LoVo (cell line): Measurements from ENCODE around the gene DDX6.
"Not testable (repeated sequence)": the region's sequence is repeated elsewhere in the genome, so short reads cannot be mapped to it uniquely, and the experiment has no call there.

Source experiments
- DNase-seq: peaks from one replicate; pipeline ENCODE4 v3.0.0-alpha.2; 2016; ENCODE audit warnings: low spot score

DDX6 gene

GRCh38 chr11:118791961-118792569 lies 1.1 kb upstream of the DDX6 start:
- no peak for DNase-seq

DNA sequence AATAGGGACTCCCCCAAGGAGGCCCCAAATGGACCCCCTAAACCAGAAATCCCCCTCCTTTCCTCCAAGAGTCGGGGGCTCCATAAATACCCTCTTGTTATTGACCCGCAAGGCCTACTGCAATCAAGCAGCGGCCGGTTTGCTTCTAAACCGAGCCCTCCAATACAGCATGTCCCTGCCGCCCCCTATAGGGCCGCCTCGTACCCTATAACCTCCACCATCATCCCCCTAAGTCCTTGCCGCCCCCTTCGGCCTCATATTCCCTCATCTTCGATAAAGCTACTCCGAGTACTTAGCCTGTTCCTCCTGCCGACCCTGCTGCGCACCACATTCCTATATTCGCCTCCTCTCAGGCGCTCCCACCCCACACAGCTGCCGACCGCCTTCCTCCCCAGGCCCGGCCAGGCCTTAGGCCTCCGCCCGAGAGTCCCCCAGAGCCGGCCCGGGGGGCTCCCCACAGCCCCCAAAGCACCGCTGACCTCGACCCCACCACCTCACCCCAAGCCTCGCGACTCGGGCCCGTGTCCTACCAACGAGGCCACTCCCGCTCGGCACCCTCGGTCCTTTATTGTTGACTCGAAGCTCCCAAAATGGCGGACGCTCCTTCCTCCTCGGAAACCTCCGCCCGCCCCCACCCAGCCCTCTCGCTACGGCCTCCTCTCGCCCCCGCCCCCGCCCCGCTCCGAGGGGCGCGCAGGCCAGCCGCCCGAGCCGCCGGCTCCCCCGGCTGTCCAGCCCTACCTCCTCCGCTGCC lies 430 bp downstream of the DDX6 start:
- DNase-seq: peak; percentile 28

DNA sequence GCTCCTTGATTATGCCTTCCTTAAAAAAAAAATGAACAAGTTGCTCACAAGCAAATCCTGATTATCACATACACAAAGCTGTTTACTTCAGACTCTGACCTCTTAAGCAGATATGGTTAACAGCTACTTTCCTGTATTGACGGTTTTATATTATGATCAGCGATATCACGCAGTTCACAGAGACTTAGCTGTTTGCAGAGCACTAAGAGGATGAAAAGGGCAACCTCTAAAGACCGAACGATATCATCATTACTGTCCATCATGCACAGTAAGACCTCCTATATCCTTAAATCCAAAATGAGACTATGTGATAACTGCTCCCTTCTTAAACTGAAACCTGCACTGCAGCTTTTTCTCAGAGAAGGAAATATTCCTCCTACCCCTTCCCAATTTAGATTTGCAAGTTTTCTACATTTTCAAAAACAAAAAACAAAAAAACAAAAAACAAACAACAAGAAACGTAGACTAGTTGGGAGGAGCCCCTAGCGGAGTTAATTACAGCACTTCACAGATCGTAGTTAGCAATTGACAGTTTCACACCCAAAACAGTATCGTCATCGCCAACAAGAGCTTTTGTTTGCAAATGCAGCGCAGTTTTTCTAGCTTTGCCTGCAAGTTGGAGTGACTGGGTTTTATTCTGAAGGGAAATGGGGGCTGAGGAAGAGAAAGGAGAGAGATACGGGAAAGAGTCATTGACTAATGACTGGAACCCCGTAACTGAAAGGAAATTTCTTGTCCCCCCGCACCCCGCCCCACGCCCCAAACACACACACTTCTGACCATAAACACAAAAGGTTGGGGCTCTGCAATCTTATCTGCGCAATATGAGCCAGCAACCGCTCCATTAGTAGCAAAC lies 1.2 kb downstream of the DDX6 start:
- DNase-seq: no peak

GRCh38 chr11:118786657-118787056 lies 4.3 kb downstream of the DDX6 start:
- DNase-seq: no peak

GRCh38 chr11:118785362-118785761 lies 5.6 kb downstream of the DDX6 start:
- DNase-seq: peak; percentile 14

DNA sequence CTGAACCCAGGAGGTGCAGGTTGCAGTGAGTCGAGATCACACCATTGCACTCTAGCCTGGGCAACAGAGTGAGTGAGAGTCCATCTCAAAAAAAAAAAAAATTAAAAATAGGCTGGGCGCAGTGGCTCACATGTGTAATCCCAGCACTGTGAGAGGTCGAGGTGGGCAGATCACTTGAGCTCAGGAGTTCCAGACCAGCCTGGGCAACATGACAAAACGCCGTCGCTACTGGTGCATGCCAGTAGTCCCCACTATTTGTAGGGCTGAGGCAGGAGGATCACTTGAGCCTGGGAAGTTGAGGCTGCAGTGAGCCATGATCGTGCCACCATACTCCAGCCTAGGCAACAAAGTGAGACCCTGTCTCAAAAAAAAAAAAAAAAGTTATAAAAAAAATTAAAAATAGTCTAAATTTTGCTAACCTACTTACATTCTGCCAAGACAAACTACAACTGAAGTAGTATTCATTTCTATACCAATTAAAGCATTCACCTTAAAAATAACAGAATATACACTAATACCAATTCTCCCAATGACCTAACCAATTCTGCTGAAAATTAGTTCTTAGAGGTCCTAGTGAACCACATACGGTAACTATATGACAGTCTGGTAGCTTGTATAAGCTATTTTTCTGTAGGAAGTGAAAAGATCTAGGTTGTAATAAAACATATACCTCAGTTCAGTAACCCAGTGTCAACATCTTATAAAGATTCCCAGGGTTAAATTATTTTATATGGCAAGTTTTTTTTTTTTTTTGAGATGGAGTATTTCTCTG lies 7.1 kb downstream of the DDX6 start:
- DNase-seq: no peak

DNA sequence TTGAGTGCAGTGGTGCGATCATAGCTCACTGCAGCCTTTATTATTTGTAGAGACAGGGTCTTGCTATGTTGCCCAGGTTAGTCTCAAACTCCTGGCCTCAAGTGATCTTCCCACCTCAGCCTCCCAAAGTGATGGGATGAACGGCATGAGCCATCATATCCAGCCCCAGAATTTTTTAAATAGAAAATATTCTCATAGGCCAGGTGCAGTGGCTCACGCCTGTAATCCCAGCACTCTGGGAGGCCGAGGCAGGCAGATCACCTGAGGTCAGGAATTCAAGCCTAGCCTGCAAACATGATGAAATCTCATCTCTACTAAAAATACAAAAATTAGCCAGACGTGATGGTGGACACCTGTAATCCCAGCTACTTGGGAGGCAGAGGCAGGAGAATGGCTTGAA lies 7.6 kb downstream of the DDX6 start:
- DNase-seq: not testable (repeated sequence)

DNA sequence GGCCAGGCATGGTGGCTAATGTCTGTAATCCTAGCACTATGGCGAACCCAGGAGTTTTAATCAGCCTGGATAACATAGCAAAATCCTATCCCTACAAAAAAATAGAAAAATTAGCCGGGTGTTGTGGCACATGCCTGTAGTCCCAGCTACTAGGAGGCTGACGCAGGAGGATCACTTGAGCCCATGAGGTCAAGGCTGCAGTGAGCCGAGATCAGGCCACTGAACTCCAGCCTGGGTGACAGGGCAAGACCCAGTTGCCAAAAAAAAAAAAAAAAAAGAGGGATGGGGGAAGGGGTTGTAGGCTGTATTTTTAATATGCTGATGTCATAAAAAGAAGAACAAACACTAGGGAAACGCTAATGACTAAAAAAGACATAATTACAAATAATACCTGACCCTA lies 12.1 kb downstream of the DDX6 start:
- DNase-seq: no peak

GRCh38 chr11:118774032-118774431 lies 16.9 kb downstream of the DDX6 start:
- DNase-seq: no peak

- no peak for DNase-seq
These were observed 19.2 kb downstream of the DDX6 start for GRCh38 chr11:118771547-118772288.

GRCh38 chr11:118768690-118769089 lies 22.3 kb downstream of the DDX6 start:
- no peak for DNase-seq

DNA sequence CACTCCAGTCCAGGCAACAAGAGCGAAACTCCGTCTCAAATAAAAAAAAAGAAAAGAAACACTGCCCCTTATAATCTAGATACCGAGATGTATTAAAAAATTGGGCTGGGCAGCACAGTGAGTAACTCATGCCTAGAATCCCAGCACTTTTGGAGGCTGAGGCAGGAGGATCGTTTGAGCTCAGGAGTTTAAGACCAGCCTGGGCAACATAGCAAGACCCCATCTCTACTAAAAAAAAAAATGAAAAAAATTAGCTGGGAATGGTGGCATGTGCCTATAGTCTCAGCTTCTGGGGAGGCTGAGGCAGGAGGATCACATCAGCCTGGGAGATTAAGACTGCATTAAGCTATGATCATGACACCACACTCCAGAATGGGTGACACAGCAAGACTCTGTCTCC lies 24.9 kb downstream of the DDX6 start:
- DNase-seq: no peak

- not testable (repeated sequence) for DNase-seq
These were observed 25.8 kb downstream of the DDX6 start for GRCh38 chr11:118765095-118765691.

DNA sequence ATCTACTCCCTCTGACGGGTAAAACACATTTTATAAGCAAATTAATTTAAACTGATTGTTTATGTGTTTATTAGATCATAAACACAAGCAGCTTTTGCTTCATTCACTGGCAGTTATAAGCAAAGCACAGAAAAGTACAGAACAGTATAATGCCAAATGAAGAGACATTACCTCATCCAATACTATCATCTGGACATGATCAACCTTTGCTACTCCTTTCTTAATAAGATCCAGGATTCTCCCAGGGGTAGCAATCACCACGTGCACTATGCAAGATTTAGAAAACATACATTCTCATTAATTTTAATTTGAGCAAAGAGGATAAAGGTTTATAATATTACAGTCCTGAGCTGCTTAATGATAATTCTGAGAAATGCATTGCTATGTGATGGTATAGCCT lies 27.9 kb downstream of the DDX6 start:
- no peak for DNase-seq

GRCh38 chr11:118761981-118762380 lies 29.0 kb downstream of the DDX6 start:
- not testable (repeated sequence) for DNase-seq

DNA sequence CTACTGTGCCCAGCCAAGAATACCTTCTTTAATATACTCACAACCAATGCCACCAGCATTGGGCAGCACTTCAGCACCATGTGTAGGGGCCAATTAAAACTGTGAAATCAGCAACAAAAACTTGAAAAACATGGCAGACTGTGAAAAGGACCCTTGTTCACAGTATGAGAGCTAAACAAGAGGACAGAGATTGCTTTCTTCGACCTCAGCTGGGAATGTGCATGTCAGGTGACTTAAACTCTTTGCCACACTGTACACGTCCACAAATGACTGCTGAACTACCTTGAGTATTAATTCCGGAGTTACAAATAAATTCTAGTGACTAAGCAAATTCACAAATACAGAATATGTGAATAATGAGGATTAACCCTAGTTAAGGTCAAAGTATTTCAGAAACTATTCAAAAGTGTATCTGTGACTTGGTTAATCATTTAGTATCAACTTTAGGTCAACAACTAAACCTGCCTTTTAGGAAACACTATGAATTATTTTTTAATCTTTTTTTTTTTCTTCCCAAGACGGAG lies 33.0 kb downstream of the DDX6 start:
- no peak for DNase-seq

DNA sequence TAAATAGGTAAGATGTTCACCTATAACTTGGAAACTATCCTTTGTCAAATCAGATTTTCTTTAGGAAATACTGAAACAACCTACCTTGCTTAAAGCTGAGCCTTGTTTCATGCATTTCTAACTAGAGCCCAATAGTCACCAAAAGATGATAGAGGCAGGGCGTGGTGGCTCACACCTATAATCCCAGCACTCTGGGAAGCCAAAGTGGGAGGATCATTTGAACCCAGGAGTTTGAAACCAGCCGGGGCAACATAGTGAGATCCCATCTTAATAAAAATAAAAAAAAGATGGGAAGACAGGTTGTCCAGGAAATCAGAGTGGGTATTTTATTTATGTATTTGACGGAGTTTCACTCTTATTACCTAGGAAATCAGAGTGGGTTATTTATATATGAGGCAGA lies 38.3 kb downstream of the DDX6 start:
- no peak for DNase-seq

GRCh38 chr11:118749429-118749828 lies 41.5 kb downstream of the DDX6 start:
- no peak for DNase-seq

- DNase-seq: no peak
These were observed 42.9 kb downstream of the DDX6 start for GRCh38 chr11:118748056-118748455.

DNA sequence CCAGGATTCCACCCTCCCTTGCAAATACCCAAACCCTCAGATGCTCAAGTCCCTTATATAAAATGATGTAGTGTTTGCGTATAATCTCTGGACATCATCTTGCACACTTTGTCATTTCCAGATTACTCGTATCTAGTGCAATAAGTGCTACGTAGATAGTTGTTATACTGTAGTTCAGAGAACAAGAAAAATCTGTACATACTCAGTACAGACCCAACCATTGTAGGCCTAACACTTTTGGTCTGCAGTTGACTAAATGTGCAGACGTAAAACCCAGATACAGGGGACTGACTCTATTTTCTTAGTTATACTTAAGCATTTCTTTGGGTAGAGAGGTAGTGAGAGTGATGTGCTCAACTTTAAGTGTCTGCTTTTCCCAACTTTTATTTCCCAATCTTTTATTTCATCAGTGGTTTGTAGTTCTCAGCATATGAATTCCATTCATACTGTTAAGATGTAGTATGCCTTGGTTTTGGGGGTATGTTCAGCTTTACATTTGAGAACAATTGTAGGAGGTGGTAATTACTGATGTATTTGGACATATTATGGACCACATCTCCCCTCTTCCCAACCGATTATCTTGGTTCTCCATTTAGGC lies 43.9 kb downstream of the DDX6 start:
- no peak for DNase-seq
